Hematopoietic multipotent progenitor cell treated with erythropoietin and hydrocortisone succinate and interleukin-3 and kit ligand, for 8 days (in vitro differentiated cells): ENCODE results near the gene BICDL1.

ENCODE experiments used
- DNase-seq: peaks from one replicate; pipeline ENCODE4 v3.0.0-alpha.2; 2015

Gene BICDL1

GRCh38 chr12:120103044-120103338, 114.0 kb downstream of the BICDL1 start:
- DNase-seq: no peak

GRCh38 chr12:120103371-120103770, 114.3 kb downstream of the BICDL1 start:
- DNase-seq: no peak

- DNase-seq: no peak
Observed at GRCh38 chr12:120106151-120106550, 117.1 kb downstream of the BICDL1 start.

- no peak for DNase-seq
Observed at GRCh38 chr12:120109570-120110267, 120.7 kb downstream of the BICDL1 start.

GRCh38 chr12:120110550-120111501, 121.8 kb downstream of the BICDL1 start:
- peak; percentile 43 for DNase-seq

GRCh38 chr12:120115066-120115465, 126.0 kb downstream of the BICDL1 start:
- DNase-seq: no peak

GRCh38 chr12:120115692-120116440, 126.8 kb downstream of the BICDL1 start:
- peak; percentile 61 for DNase-seq

GRCh38 chr12:120116441-120116791, 127.4 kb downstream of the BICDL1 start, which contains the start of gene RAB35:
TSS of gene RAB35 (minus strand) at chr12:120116753. CDS start at chr12:120116650, 103 bp downstream.
- DNase-seq: no peak

- DNase-seq: peak; percentile 91
Observed at GRCh38 chr12:120116792-120117651, 128.0 kb downstream of the BICDL1 start.

- DNase-seq: no peak
Observed at GRCh38 chr12:120117961-120118320, 128.9 kb downstream of the BICDL1 start.

- DNase-seq: no peak
Observed at GRCh38 chr12:120118321-120119061, 129.5 kb downstream of the BICDL1 start.

GRCh38 chr12:120119271-120119973, 130.4 kb downstream of the BICDL1 start:
- no peak for DNase-seq

- DNase-seq: no peak
Observed at GRCh38 chr12:120121343-120121742, 132.3 kb downstream of the BICDL1 start.

- no peak for DNase-seq
Observed at GRCh38 chr12:120121766-120122293, 132.8 kb downstream of the BICDL1 start.

GRCh38 chr12:120125029-120125428, 136.0 kb downstream of the BICDL1 start:
- no peak for DNase-seq

GRCh38 chr12:120125792-120126634, 137.0 kb downstream of the BICDL1 start:
- DNase-seq: no peak

- DNase-seq: no peak
Observed at GRCh38 chr12:120126635-120127005, 137.6 kb downstream of the BICDL1 start.

- no peak for DNase-seq
Observed at GRCh38 chr12:120130011-120130410, 141.0 kb downstream of the BICDL1 start.

GRCh38 chr12:120131116-120131515, 142.1 kb downstream of the BICDL1 start:
- no peak for DNase-seq
